ENCODE measurements around the gene CSNK1A1L.
"Not testable (repeated sequence)": the region's sequence is repeated elsewhere in the genome, so short reads cannot be mapped to it uniquely, and the experiment has no call there.

CSNK1A1L gene

DNA sequence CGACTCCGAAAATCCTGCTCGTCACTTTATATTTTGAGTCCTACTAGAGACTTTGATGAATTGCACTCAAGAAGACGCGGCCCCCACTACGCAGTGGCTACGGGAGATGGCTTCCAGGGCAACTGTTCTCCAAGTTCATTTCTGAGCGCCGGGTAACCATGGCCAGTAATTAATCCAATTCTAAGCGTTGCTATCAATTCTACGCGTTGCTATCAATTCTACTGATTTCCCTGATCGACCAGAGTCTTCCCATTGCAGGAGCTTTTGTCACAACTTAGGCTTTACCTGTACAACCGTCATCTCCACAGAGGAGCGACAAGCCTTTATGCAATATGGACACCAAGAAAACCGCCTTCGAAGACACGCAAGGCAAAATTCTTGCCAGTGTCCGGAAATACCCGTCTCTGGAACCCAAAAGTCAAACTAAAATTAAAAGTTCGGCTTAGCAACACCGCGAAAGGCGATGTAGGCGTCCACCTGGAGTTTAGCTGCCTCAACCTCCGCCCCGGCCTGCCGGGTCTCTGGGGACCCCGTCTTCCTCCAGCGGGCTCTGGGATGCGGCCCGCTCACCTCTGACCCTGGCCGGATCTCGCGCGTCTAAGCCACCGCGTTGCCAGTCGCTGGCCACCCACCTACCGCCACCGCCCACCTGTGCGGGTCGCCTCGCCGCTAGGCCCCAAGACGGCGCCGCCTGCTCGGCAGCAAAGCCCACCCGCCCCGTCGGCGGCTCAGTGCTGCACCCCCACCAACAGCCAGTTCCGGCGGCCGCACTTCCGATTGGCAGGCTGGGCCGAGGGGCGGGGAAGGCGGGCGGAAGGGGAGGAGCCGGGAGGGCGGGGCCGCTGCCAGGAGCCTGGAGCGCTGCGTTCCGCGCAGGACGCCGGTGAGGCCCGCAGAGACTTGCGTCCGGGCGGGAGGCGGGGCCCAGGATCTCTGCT, 46.3 kb downstream of the CSNK1A1L start, which contains the start of gene SUPT20H:
TSS of gene SUPT20H (minus strand) at position 779 of the 938 bp plus-strand sequence. CDS start 8,198 bp downstream, outside the sequence.
- peak; percentile 87 for DNase-seq (ENCODE audit: low read depth)

- DNase-seq (ENCODE audit: low read depth): not testable (repeated sequence)
Observed at GRCh38 chr13:37056228-37056627, 49.2 kb downstream of the CSNK1A1L start.

Measured in stimulated activated CD8-positive, alpha-beta memory T cell treated with anti-CD3 and anti-CD28 coated beads, Interleukin-12 subunit alpha, Interleukin-12 subunit beta, amount 100 ng/mL, for 1 hour (primary cell).